ENCODE results near the gene PAK4. TPM values are rescaled to one million over a fixed set of nuclear protein-coding genes. Genes with fewer than 3 reads are reported as not detected.
A peak's percentile ranks its signal among the peaks of the same experiment; 100 is the strongest.

PAK4 gene
- total RNA-seq, 1 experiment from 2014 or later = 63.1 TPM

DNA sequence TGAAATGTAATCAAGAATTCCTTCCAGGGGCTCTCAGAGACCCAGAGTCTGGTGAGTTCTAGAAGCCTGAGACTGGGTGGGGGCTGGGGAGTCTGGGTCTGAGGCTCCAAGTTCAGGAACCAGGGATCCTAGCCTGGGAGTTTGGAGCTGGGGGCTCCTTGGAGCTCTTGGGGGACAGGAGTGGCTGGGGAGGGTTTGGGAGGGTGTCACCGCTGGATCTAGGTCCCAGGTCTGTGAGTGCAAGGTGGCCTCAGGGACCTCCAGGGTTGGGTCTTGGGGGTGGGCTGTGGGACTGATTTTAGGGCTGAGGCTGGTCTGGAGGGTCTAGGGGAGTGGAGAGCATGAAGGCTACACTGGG lies 77.4 kb downstream of the PAK4 start:
- Histone ChIP-seq H4K5ac (ENCODE audit: insufficient read length, low read depth, low read length) (no peak overlapping the region), H3T11ph (ENCODE audit: low read length) (no peak overlapping the region), H3K79me1 (ENCODE audit: insufficient read depth, low read depth, low read length, poor library complexity, severe bottlenecking) (no peaks in the 10 kb centered on the region), H4K20me1 (ENCODE audit: control insufficient read depth, insufficient read depth, insufficient read length) (no peaks in the 10 kb centered on the region), H3K9ac (ENCODE audit: extremely low read depth, insufficient read length, low read length) (no peak overlapping the region), H3K56ac (ENCODE audit: insufficient read length, low read depth, low read length) (no peak overlapping the region), H2BK15ac (ENCODE audit: low read depth, low read length) (no peak overlapping the region), H4K91ac (ENCODE audit: insufficient read length, low read depth, low read length) (no peak overlapping the region), H3K23ac (ENCODE audit: insufficient read length, low read depth, low read length) (no peak overlapping the region), H3K18ac (ENCODE audit: insufficient read length, low read depth, low read length) (no peak overlapping the region), H3K4ac (ENCODE audit: low read depth, low read length) (no peak overlapping the region), H2BK5ac (ENCODE audit: insufficient read length, low read length) (no peak overlapping the region), H2AK5ac (ENCODE audit: insufficient read length, low read length) (no peak overlapping the region), H2AFZ (ENCODE audit: low read length) (no peak overlapping the region), H2BK20ac (ENCODE audit: low read depth, low read length, poor library complexity, severe bottlenecking) (no peak overlapping the region), H3K79me2 (ENCODE audit: insufficient read depth, low read length) (no peaks in the 10 kb centered on the region), H3K4me2 (ENCODE audit: insufficient read depth, insufficient read length, low read length) (no peak overlapping the region), H3K4me1 (ENCODE audit: insufficient read depth, low read length) (no peaks in the 10 kb centered on the region), H3K27ac (ENCODE audit: insufficient read length, low read depth, low read length) (no peak overlapping the region), H3K9me3 (ENCODE audit: control insufficient read depth, low read depth, low read length) (no peaks in the 10 kb centered on the region), H2BK12ac (ENCODE audit: insufficient read length, low read depth, low read length) (no peak overlapping the region), H3K23me2 (ENCODE audit: insufficient read length, low read depth, low read length, poor library complexity, severe bottlenecking) (no peaks in the 10 kb centered on the region), H4K8ac (replicated peaks; ENCODE audit: insufficient read length, low read depth, low read length) (no peak overlapping the region), H3K14ac (ENCODE audit: insufficient read depth, low read length) (no peak overlapping the region), H3K27me3 (ENCODE audit: insufficient read depth, low read length) (peaks cover 2% of the 10 kb centered on the region; the same call in 1 of the 2 replicates), H2BK120ac (ENCODE audit: low read depth, low read length, poor library complexity, severe bottlenecking) (no peak overlapping the region)
- WGBS (ENCODE audit: extremely low coverage, insufficient read length, low lambda C conversion rate) = no CpG with 5 or more reads among the region's 1 CpG
- H3K4me3 Mint-ChIP-seq = no peak overlapping the region
- no peaks in the 10 kb centered on the region; a peak in 1 of 5 replicates for H3K9me3 Mint-ChIP-seq
- no peaks in the 10 kb centered on the region for H3K36me3 Mint-ChIP-seq (ENCODE audit: insufficient read depth in 1 of 3, low read depth in 3 of 3)
- no peak for DNase-seq
- peaks cover 4 to 15% of the 10 kb centered on the region in 2 experiments for H3K4me1 Mint-ChIP-seq
- H3K27ac Mint-ChIP-seq = peak overlapping the region in 2 of 3 experiments; percentile 25 to 84; a peak in 2 of 7 replicates
- H3K27me3 Mint-ChIP-seq (ENCODE audit: low read depth) = peaks cover 45% of the 10 kb centered on the region
- TF ChIP-seq, protein P1, sequence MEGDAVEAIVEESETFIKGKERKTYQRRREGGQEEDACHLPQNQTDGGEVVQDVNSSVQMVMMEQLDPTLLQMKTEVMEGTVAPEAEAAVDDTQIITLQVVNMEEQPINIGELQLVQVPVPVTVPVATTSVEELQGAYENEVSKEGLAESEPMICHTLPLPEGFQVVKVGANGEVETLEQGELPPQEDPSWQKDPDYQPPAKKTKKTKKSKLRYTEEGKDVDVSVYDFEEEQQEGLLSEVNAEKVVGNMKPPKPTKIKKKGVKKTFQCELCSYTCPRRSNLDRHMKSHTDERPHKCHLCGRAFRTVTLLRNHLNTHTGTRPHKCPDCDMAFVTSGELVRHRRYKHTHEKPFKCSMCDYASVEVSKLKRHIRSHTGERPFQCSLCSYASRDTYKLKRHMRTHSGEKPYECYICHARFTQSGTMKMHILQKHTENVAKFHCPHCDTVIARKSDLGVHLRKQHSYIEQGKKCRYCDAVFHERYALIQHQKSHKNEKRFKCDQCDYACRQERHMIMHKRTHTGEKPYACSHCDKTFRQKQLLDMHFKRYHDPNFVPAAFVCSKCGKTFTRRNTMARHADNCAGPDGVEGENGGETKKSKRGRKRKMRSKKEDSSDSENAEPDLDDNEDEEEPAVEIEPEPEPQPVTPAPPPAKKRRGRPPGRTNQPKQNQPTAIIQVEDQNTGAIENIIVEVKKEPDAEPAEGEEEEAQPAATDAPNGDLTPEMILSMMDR (conservative IDR thresholded peaks at IDR 0.05) = no peak

All from H9 (cell line).